DOHH2 (cell line): ENCODE data around the gene TRAF3IP3.

Source experiments
- H3F3A ChIP-seq: fragments of 200-600 bp; sonication (generic), shearing (Covaris generic); 2 replicates; pipeline ENCODE4 v1.6.0; 2016; ENCODE audit warnings: antibody characterized with exemption, mild to moderate bottlenecking; ENCODE audit not compliant: control insufficient read depth, insufficient read depth
- H3K27ac ChIP-seq: fragments of 200-600 bp; sonication (generic); 2 replicates; pipeline ENCODE4 v1.5.1; 2014; ENCODE audit warnings: low read depth, mild to moderate bottlenecking, low read length, moderate library complexity
- H3K27me3 ChIP-seq: fragments of 200-600 bp; sonication (generic); 2 replicates; pipeline ENCODE4 v1.6.1; 2014; ENCODE audit warnings: mild to moderate bottlenecking, low read length, mixed read lengths; ENCODE audit not compliant: control insufficient read depth
- H3K36me3 ChIP-seq: fragments of 200-600 bp; sonication (generic); 2 replicates; pipeline ENCODE4 v1.6.1; 2014; ENCODE audit warnings: mild to moderate bottlenecking, low read length, moderate library complexity, mixed read lengths; ENCODE audit not compliant: control insufficient read depth
- H3K4me1 ChIP-seq: fragments of 200-600 bp; sonication (generic); 2 replicates; pipeline ENCODE4 v1.6.1; 2014; ENCODE audit warnings: mild to moderate bottlenecking, low read length, mixed read lengths; ENCODE audit not compliant: control insufficient read depth
- H3K4me2 ChIP-seq: fragments of 200-600 bp; sonication (generic); 2 replicates; pipeline ENCODE4 v1.6.0; 2014; ENCODE audit warnings: mild to moderate bottlenecking, low read length, moderate library complexity
- H3K4me3 ChIP-seq: fragments of 200-600 bp; sonication (generic); 2 replicates; pipeline ENCODE4 v1.5.1; 2014; ENCODE audit warnings: mild to moderate bottlenecking, low read length, mixed read lengths
- H3K79me2 ChIP-seq: fragments of 200-600 bp; sonication (generic); 2 replicates; pipeline ENCODE4 v1.6.1; 2014; ENCODE audit warnings: mild to moderate bottlenecking, low read length, mixed read lengths; ENCODE audit not compliant: control insufficient read depth
- H3K9me2 ChIP-seq: fragments of 200-600 bp; sonication (generic); replicated peaks from 2 replicates; pipeline ENCODE4 v1.6.1; 2014; ENCODE audit warnings: mild to moderate bottlenecking, low read length, mixed read lengths; ENCODE audit not compliant: control insufficient read depth
- H3K9me3 ChIP-seq: fragments of 200-600 bp; sonication (generic); 2 replicates; pipeline ENCODE4 v1.6.1; 2014; ENCODE audit warnings: antibody characterized with exemption, low read length, mixed read lengths; ENCODE audit not compliant: control insufficient read depth, insufficient read depth
- H4K20me1 ChIP-seq: fragments of 200-600 bp; sonication (generic); 2 replicates; pipeline ENCODE4 v1.6.0; 2014; ENCODE audit warnings: low read depth, mild to moderate bottlenecking, antibody characterized with exemption, low read length, moderate library complexity; ENCODE audit not compliant: control insufficient read depth, insufficient read depth
- CTCF ChIP-seq: fragments of 200-600 bp; sonication (generic); IDR thresholded peaks from one replicate; pipeline ENCODE4 v1.5.1; 2014; ENCODE audit warnings: antibody characterized with exemption, mild to moderate bottlenecking, low read depth, low read length; ENCODE audit not compliant: poor library complexity, severe bottlenecking
- EZH2phosphoT487 ChIP-seq: fragments of 200-600 bp; sonication (generic); IDR thresholded peaks from 2 replicates; pipeline ENCODE4 v1.6.1; 2017; ENCODE audit warnings: borderline replicate concordance, mild to moderate bottlenecking, antibody characterized with exemption, low read length, moderate library complexity, mixed read lengths

The TRAF3IP3 gene

GRCh38 chr1:209786146-209786545 is 30.3 kb downstream of the TRAF3IP3 start:
- TF ChIP-seq EZH2phosphoT487 (no peak), CTCF (no peak)
- Histone ChIP-seq H3K27ac (no peak overlapping the region), H3K79me2 (peaks cover 25% of the 10 kb centered on the region), H3K4me3 (no peak overlapping the region), H3K4me2 (no peak overlapping the region), H3F3A (no peaks in the 10 kb centered on the region), H3K9me3 (peaks cover 11% of the 10 kb centered on the region), H3K9me2 (no peaks in the 10 kb centered on the region), H3K27me3 (peaks cover 8% of the 10 kb centered on the region), H3K36me3 (peaks cover 17% of the 10 kb centered on the region), H3K4me1 (peaks cover 16% of the 10 kb centered on the region), H4K20me1 (no peaks in the 10 kb centered on the region)

DNA sequence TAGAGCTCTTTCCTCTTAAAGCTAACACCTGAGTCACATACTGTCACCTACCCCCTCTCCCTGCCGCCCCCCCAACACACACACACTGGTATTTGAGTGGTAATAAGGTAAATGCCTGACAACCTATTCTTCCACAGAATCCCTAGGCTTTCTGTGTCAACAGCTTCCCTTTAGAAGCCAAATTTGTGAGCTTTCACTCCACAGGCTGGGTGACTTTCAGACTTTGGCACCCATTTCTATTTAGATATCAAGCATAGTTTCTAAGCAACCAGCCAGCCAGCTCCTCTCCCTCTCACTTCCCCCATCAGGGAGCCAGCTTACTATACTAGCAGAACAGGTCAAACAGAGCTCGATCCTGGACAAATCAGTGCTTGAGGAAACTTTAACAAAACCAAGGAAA is 31.7 kb downstream of the TRAF3IP3 start:
- TF ChIP-seq CTCF, result no peak
- no peak for TF ChIP-seq EZH2phosphoT487
- H4K20me1 ChIP-seq, result no peaks in the 10 kb centered on the region
- no peaks in the 10 kb centered on the region for H3K9me2 ChIP-seq
- no peak overlapping the region for H3K4me3 ChIP-seq
- H3K36me3 ChIP-seq, result peaks cover 9% of the 10 kb centered on the region
- peaks cover 16% of the 10 kb centered on the region for H3K4me1 ChIP-seq
- peaks cover 17% of the 10 kb centered on the region for H3K79me2 ChIP-seq
- peaks cover 11% of the 10 kb centered on the region for H3K9me3 ChIP-seq
- H3K4me2 ChIP-seq, result no peak overlapping the region
- H3K27me3 ChIP-seq, result peaks cover 18% of the 10 kb centered on the region
- no peaks in the 10 kb centered on the region for H3F3A ChIP-seq
- H3K27ac ChIP-seq, result no peak overlapping the region

DNA sequence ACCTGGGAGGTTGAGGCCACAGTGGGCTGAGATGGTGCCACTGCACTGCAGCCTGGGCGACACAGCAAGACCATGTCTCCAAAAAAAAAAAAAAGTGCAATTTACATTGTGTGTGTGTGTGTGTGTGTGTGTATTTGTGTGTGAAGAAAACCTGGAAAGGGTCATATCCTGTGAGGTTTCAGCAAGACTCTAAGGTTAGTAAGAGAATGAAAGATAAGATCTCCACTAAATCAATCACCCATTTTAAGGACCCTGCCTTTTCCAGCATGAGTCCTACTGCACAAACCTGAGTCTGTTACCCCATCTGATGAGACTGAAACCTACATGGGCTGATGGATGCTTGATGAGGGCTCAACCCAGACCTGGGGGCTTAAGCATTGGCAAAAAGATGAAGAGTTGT is 33.4 kb downstream of the TRAF3IP3 start:
- no peak overlapping the region for H3K4me2 ChIP-seq
- no peak overlapping the region for H3K4me3 ChIP-seq
- H3K27ac ChIP-seq, result no peak overlapping the region
- H3K36me3 ChIP-seq, result no peaks in the 10 kb centered on the region
- peaks cover 19% of the 10 kb centered on the region for H3K27me3 ChIP-seq
- H3F3A ChIP-seq, result no peaks in the 10 kb centered on the region
- peaks cover 11% of the 10 kb centered on the region for H3K9me3 ChIP-seq
- H3K79me2 ChIP-seq, result peaks cover under 1% of the 10 kb centered on the region
- H3K9me2 ChIP-seq, result no peaks in the 10 kb centered on the region
- TF ChIP-seq EZH2phosphoT487 (no peak), CTCF (no peak)
- H4K20me1 ChIP-seq, result no peaks in the 10 kb centered on the region
- H3K4me1 ChIP-seq, result peaks cover 8% of the 10 kb centered on the region
